Activated naive CD4-positive, alpha-beta T cell treated with anti-CD3 and anti-CD28 coated beads for 36 hours (primary cell): ENCODE results near the gene TTC13. TPM values are rescaled to one million over a fixed set of nuclear protein-coding genes. Genes with fewer than 3 reads are reported as not detected.

Experiments used
- CTCF ChIA-PET: fragments of 350-600 bp; sonication (Branson Sonifier 250); formaldehyde crosslinking; loops from one replicate; lab custom pipeline; 2021; ENCODE audit warnings: antibody characterized with exemption; lab: Charles Lee
- DNase-seq: peaks from one replicate; pipeline ENCODE4 v3.0.0-alpha.2; 2020
- H3K27ac Mint-ChIP-seq: one replicate; pipeline ENCODE4 v1.8.0; 2021; ENCODE audit warnings: mild to moderate bottlenecking, mixed read lengths
- H3K27me3 Mint-ChIP-seq: one replicate; pipeline ENCODE4 v1.8.0; 2021; ENCODE audit warnings: low read depth, mixed read lengths
- H3K36me3 Mint-ChIP-seq: one replicate; pipeline ENCODE4 v1.8.0; 2021; ENCODE audit warnings: low read depth, mixed read lengths
- H3K4me1 Mint-ChIP-seq: one replicate; pipeline ENCODE4 v1.8.0; 2021; ENCODE audit warnings: low read depth, mixed read lengths
- H3K4me3 Mint-ChIP-seq: one replicate; pipeline ENCODE4 v1.8.0; 2021; ENCODE audit warnings: mild to moderate bottlenecking, moderate library complexity, mixed read lengths
- H3K9me3 Mint-ChIP-seq: one replicate; pipeline ENCODE4 v1.8.0; 2021; ENCODE audit warnings: mixed read lengths
- intact Hi-C: fragments of 100-400 bp; cut with micrococcal nuclease; formaldehyde crosslinking; loops from one replicate; pipeline ENCODE4 v1.15.1; 2023
- total RNA-seq, 2 experiments: library from RNA; stranded (reverse); gene quantifications; one replicate each; pipeline ENCODE4 v1.2.3, GENCODE V29; 2021

TTC13 gene
- total RNA-seq, 2 experiments from 2014 or later: 10.9 to 13.2 TPM

DNA sequence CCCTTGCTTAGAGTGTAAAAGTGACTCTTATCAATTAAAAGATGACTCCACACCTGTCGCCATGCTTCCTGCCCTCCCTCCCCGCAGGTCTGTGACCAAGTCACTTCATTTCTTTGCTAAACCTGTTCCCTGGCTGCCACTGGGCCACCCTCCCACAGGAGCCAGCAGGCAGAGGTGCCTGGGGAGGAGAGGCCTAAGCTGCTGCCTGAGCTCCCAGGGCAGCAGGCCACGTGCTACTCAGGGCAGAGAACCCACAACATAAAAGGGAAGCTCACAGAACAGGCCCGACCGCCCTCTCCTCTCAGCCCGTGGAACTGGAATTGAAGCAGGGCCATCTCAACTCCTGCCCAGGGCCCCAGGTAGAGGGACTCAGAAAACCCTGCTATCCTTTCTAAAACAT is 115.2 kb downstream of the TTC13 start:
- CTCF ChIA-PET: interaction anchor here (0.7 kb wide), 1 partner anchor 228 kb away, joined by 3 read pairs; no protein-coding TSS in a partner anchor
- Mint-ChIP-seq H3K27ac (no peak overlapping the region), H3K4me1 (peaks cover 22% of the 10 kb centered on the region), H3K36me3 (no peaks in the 10 kb centered on the region), H3K9me3 (no peaks in the 10 kb centered on the region), H3K4me3 (no peak overlapping the region), H3K27me3 (peaks cover 7% of the 10 kb centered on the region)
- intact Hi-C loops: no loop called here
- DNase-seq: peak; percentile 16

- DNase-seq: no peak
- CTCF ChIA-PET: interaction anchor here (0.8 kb wide), 1 partner anchor 64 kb away, joined by 3 read pairs; no protein-coding TSS in a partner anchor
- peaks cover 16% of the 10 kb centered on the region for H3K4me1 Mint-ChIP-seq
- no peaks in the 10 kb centered on the region for H3K36me3 Mint-ChIP-seq
- H3K4me3 Mint-ChIP-seq: no peak overlapping the region
- intact Hi-C loops: no loop called here
- H3K9me3 Mint-ChIP-seq: no peaks in the 10 kb centered on the region
- peaks cover 4% of the 10 kb centered on the region for H3K27me3 Mint-ChIP-seq
- no peak overlapping the region for H3K27ac Mint-ChIP-seq
Observed at GRCh38 chr1:230861970-230862595, 116.6 kb downstream of the TTC13 start.

- Mint-ChIP-seq H3K27ac (no peak overlapping the region), H3K9me3 (no peaks in the 10 kb centered on the region), H3K4me1 (peaks cover 10% of the 10 kb centered on the region), H3K27me3 (no peaks in the 10 kb centered on the region), H3K4me3 (no peak overlapping the region), H3K36me3 (no peaks in the 10 kb centered on the region)
- CTCF ChIA-PET: no interaction called here
- intact Hi-C loops: no loop called here
- no peak for DNase-seq
Observed at GRCh38 chr1:230861489-230861888, 117.2 kb downstream of the TTC13 start.

DNA sequence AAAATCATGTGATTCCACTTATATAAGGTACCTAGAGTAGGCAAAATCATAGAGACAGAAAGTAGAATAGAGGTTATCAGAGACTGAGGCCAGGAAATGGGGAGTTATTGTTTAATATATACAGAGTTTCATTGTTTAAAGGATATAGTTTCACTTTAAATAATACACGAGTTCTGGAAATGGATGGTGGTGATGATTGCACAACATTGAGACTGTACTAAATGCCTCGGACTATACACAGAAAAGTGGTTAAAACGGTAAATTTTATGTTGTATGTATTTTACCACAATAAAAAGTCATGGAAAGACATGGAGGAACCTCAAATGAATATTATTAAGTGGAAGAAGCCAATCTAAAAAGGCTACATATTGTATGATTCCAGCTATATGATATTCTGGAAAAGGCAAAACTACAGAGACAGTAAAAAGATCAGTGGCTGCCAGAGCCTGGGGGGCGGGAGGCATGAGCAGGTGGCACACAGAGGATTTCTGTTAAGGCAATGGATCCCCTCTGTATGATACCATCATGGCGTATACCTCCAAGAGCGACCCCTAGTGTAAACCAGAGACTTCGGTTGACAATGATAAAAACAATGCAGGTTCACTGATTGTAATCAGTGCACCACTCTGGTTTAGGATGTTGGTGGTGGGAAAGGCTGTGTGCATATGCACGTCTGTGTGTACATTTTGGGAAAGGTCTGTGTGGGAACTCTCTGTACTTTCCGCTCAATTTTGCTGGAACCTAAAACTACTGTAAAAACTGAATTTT is 117.9 kb downstream of the TTC13 start:
- CTCF ChIA-PET: no interaction called here
- no peak overlapping the region for H3K27ac Mint-ChIP-seq
- no peaks in the 10 kb centered on the region for H3K9me3 Mint-ChIP-seq
- no peak overlapping the region for H3K4me3 Mint-ChIP-seq
- H3K4me1 Mint-ChIP-seq: peaks cover 9% of the 10 kb centered on the region
- intact Hi-C loops: no loop called here
- DNase-seq: no peak
- no peaks in the 10 kb centered on the region for H3K36me3 Mint-ChIP-seq
- no peaks in the 10 kb centered on the region for H3K27me3 Mint-ChIP-seq

DNA sequence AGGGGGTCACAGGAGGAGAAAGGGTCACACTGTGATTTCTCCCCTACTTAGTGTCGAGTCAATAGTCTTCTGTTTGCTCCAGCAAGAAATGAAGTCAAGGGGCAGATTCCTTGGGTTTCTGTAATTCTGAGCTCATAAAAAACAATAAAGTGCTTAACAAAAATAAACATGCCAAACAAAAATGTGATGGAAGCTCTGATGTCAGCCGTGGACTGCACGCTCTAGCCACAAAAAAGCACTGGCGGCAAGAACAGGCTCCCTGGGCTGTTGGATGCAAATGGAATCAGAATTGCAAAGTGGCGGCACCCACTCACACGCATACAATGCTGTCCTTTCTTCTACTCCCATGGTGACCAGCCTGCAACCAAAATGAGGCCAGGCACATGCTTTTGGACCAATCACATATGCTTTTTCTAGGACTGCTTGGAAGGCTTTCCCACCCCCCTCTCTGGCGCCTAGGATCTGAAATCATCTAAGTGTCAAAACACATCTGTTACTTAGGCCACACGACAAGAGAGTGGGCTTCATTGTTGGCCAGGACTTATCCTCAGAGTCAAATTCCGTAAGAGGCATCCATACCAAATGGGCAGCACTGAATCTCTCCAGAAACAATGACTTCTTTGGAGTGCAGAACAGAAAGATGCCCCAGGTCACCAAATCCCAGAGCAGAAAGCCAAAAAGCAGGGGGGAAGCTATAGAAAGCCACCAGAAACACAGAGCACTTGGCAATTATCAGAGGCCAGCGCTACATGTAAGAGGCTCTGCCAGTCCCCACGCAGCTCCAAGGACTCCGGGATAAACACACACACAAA is 119.5 kb downstream of the TTC13 start:
- H3K4me3 Mint-ChIP-seq: no peak overlapping the region
- H3K9me3 Mint-ChIP-seq: no peaks in the 10 kb centered on the region
- CTCF ChIA-PET: no interaction called here
- no peaks in the 10 kb centered on the region for H3K27me3 Mint-ChIP-seq
- H3K36me3 Mint-ChIP-seq: no peaks in the 10 kb centered on the region
- H3K27ac Mint-ChIP-seq: no peak overlapping the region
- no peak for DNase-seq
- intact Hi-C loops: no loop called here
- peaks cover 9% of the 10 kb centered on the region for H3K4me1 Mint-ChIP-seq

GRCh38 chr1:230858236-230858820 is 120.3 kb downstream of the TTC13 start:
- H3K9me3 Mint-ChIP-seq: no peaks in the 10 kb centered on the region
- DNase-seq: no peak
- H3K4me3 Mint-ChIP-seq: no peak overlapping the region
- no peak overlapping the region for H3K27ac Mint-ChIP-seq
- CTCF ChIA-PET: no interaction called here
- no peaks in the 10 kb centered on the region for H3K27me3 Mint-ChIP-seq
- H3K4me1 Mint-ChIP-seq: peaks cover 6% of the 10 kb centered on the region
- H3K36me3 Mint-ChIP-seq: peaks cover 3% of the 10 kb centered on the region
- intact Hi-C loops: no loop called here

- CTCF ChIA-PET: no interaction called here
- no peak overlapping the region for H3K4me3 Mint-ChIP-seq
- DNase-seq: no peak
- peaks cover 5% of the 10 kb centered on the region for H3K36me3 Mint-ChIP-seq
- no peak overlapping the region for H3K27ac Mint-ChIP-seq
- H3K4me1 Mint-ChIP-seq: peaks cover 2% of the 10 kb centered on the region
- intact Hi-C loops: no loop called here
- H3K27me3 Mint-ChIP-seq: no peaks in the 10 kb centered on the region
- H3K9me3 Mint-ChIP-seq: no peaks in the 10 kb centered on the region
Observed at GRCh38 chr1:230857822-230858221, 120.8 kb downstream of the TTC13 start.

GRCh38 chr1:230857077-230857476 is 121.6 kb downstream of the TTC13 start:
- CTCF ChIA-PET: no interaction called here
- H3K4me3 Mint-ChIP-seq: no peak overlapping the region
- no peaks in the 10 kb centered on the region for H3K9me3 Mint-ChIP-seq
- no peak overlapping the region for H3K27ac Mint-ChIP-seq
- no peaks in the 10 kb centered on the region for H3K4me1 Mint-ChIP-seq
- intact Hi-C loops: no loop called here
- no peak for DNase-seq
- no peaks in the 10 kb centered on the region for H3K27me3 Mint-ChIP-seq
- H3K36me3 Mint-ChIP-seq: peaks cover 8% of the 10 kb centered on the region

Other genes with a start within 250 kb of the TTC13 start
- not detected for gene CAPN9, start 231.5 kb downstream of the TTC13 start, total RNA-seq
- 1 to 10 TPM; 4.7 to 4.9 TPM for gene C1orf198, start 110.3 kb downstream of the TTC13 start, total RNA-seq
- gene ARV1, start 233 bp upstream of the TTC13 start, total RNA-seq: 10 to 100 TPM; 14.9 to 17.7 TPM
- gene FAM89A, start 61.4 kb upstream of the TTC13 start, total RNA-seq: 10 to 100 TPM; 11.0 to 11.1 TPM
- not detected for gene TRIM67, start 183.2 kb upstream of the TTC13 start, total RNA-seq